K562 (cell line): ENCODE results near the gene LTO1. TPM values are rescaled to one million over a fixed set of nuclear protein-coding genes. Genes with fewer than 3 reads are reported as not detected.
A peak's percentile ranks its signal among the peaks of the same experiment; 100 is the strongest.

Experiments
- BDP1 ChIP-seq: IDR thresholded peaks from 3 replicates; pipeline ENCODE4 v1.6.1; 2011; ENCODE audit not compliant: insufficient read length, insufficient read depth
- JUN ChIP-seq, 2 experiments: sonication (generic) in 1 of 2; formaldehyde crosslinking in 1 of 2; IDR thresholded peaks; 2 replicates each; pipeline versions ENCODE4 v1.6.1 to v1.8.0; 2012 to 2022; ENCODE audit warnings: borderline replicate concordance in 2 of 2, mild to moderate bottlenecking in 2 of 2, improper control_type of control experiment in 1 of 2, low read depth in 1 of 2, low read length in 1 of 2, missing genetic modification reagents in 1 of 2
- NFIC ChIP-seq: fragments of 450-650 bp; IDR thresholded peaks from 2 replicates; pipeline ENCODE4 v1.6.1; 2017; ENCODE audit warnings: mild to moderate bottlenecking, inconsistent platforms
- PHTF2 ChIP-seq: fragments of 250-450 bp; sonication (Bioruptor Pico); IDR thresholded peaks from 2 replicates; pipeline ENCODE4 v1.5.0; 2021; ENCODE audit warnings: mild to moderate bottlenecking
- POLR2A ChIP-seq: fragments of 450-650 bp; conservative IDR thresholded peaks from 2 replicates; pipeline ENCODE4 v1.6.1; 2016
- SMARCA5 ChIP-seq: fragments of 450-650 bp; IDR thresholded peaks from 2 replicates; pipeline ENCODE4 v1.6.1; 2016
- ZNF224 ChIP-seq: sonication (generic); formaldehyde crosslinking; IDR thresholded peaks from 2 replicates; pipeline ENCODE4 v1.8.0; 2022; ENCODE audit warnings: mild to moderate bottlenecking, missing genetic modification reagents
- polyA plus RNA-seq, 8 experiments: library from polyadenylated mRNA; depleted of rRNA in 4 of 8; stranded (reverse) in 5 of 8; unstranded in 3 of 8; fragments of >200 nt; fragmentation: Nextera tagmentation in 2 of 8; fragmentation: Illumina TruSeq in 1 of 8; extraction: Ambion mirVana in 2 of 8; extraction: Trizol in 1 of 8; gene quantifications; 2 replicates each; pipeline versions ENCODE4 v1.2.1 to v1.2.3, GENCODE V29; 2011 to 2014; ENCODE audit warnings: inconsistent platforms in 1 of 8, missing spikeins in 1 of 8
- total RNA-seq, 7 experiments: library from RNA; depleted of rRNA in 6 of 7; stranded (reverse); fragments of >200 nt in 6 of 7; fragmentation: Illumina TruSeq in 2 of 7; extraction: Trizol in 2 of 7; gene quantifications; 2 replicates each; pipeline versions ENCODE4 v1.2.1 to v1.2.3, GENCODE V29; 2011 to 2021; ENCODE audit warnings: low replicate concordance in 1 of 7
- TF ChIP-seq, protein P1 (sequence below), 2 experiments: fragments of 450-650 bp in 1 of 2; sonication (generic) in 1 of 2; formaldehyde crosslinking in 1 of 2; IDR thresholded peaks; 2 replicates each; pipeline versions ENCODE4 v1.7.1 to v1.9.0; 2016 to 2022; ENCODE audit warnings: inconsistent platforms in 1 of 2, mild to moderate bottlenecking in 1 of 2, missing genetic modification reagents in 1 of 2
- TF ChIP-seq, protein P2 (sequence below), 2 experiments: fragments of 450-650 bp; formaldehyde crosslinking in 1 of 2; IDR thresholded peaks; 2 replicates each; pipeline versions ENCODE4 v1.4.0 to v1.6.1; 2014 to 2020; ENCODE audit warnings: mild to moderate bottlenecking in 2 of 2, borderline replicate concordance in 1 of 2, low read depth in 1 of 2
- TF ChIP-seq, protein P3 (sequence below): fragments of 250-450 bp; sonication (Bioruptor Pico); IDR thresholded peaks from 2 replicates; pipeline ENCODE4 v1.9.0; 2021; ENCODE audit warnings: mild to moderate bottlenecking

LTO1 gene
- total and polyA plus RNA-seq, 9 of the 15 experiments (the other 6 are each of a cell fraction or from before 2014, with no cell fraction given): 2.6 to 43.4 (median 19.1) TPM

DNA sequence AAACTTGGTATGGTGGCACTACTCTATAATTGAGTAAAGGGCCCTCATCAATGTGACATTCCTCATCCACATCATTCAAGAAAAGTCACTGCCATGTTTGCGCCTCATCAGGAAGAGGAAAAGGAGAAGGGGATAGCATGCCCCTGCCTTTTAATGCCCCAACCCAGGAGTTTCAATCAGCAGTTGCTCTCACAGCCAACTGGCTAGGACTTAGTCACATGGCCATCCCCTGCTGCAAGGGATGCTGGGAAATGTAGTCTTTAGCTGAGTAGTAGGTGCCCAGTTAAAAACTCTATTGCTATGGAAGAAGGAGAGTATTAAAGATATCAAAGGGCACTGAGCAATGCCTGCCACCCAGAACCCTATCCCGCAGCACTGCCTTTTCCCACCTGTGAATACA, 45.1 kb downstream of the LTO1 start (continued):
- TF ChIP-seq, protein P1, sequence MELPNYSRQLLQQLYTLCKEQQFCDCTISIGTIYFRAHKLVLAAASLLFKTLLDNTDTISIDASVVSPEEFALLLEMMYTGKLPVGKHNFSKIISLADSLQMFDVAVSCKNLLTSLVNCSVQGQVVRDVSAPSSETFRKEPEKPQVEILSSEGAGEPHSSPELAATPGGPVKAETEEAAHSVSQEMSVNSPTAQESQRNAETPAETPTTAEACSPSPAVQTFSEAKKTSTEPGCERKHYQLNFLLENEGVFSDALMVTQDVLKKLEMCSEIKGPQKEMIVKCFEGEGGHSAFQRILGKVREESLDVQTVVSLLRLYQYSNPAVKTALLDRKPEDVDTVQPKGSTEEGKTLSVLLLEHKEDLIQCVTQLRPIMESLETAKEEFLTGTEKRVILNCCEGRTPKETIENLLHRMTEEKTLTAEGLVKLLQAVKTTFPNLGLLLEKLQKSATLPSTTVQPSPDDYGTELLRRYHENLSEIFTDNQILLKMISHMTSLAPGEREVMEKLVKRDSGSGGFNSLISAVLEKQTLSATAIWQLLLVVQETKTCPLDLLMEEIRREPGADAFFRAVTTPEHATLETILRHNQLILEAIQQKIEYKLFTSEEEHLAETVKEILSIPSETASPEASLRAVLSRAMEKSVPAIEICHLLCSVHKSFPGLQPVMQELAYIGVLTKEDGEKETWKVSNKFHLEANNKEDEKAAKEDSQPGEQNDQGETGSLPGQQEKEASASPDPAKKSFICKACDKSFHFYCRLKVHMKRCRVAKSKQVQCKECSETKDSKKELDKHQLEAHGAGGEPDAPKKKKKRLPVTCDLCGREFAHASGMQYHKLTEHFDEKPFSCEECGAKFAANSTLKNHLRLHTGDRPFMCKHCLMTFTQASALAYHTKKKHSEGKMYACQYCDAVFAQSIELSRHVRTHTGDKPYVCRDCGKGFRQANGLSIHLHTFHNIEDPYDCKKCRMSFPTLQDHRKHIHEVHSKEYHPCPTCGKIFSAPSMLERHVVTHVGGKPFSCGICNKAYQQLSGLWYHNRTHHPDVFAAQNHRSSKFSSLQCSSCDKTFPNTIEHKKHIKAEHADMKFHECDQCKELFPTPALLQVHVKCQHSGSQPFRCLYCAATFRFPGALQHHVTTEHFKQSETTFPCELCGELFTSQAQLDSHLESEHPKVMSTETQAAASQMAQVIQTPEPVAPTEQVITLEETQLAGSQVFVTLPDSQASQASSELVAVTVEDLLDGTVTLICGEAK (IDR thresholded peaks at IDR 0.05): no peak
- TF ChIP-seq, protein P1 (CRISPR knock-in tag; IDR thresholded peaks at IDR 0.05): no peak
- TF ChIP-seq, protein P2, sequence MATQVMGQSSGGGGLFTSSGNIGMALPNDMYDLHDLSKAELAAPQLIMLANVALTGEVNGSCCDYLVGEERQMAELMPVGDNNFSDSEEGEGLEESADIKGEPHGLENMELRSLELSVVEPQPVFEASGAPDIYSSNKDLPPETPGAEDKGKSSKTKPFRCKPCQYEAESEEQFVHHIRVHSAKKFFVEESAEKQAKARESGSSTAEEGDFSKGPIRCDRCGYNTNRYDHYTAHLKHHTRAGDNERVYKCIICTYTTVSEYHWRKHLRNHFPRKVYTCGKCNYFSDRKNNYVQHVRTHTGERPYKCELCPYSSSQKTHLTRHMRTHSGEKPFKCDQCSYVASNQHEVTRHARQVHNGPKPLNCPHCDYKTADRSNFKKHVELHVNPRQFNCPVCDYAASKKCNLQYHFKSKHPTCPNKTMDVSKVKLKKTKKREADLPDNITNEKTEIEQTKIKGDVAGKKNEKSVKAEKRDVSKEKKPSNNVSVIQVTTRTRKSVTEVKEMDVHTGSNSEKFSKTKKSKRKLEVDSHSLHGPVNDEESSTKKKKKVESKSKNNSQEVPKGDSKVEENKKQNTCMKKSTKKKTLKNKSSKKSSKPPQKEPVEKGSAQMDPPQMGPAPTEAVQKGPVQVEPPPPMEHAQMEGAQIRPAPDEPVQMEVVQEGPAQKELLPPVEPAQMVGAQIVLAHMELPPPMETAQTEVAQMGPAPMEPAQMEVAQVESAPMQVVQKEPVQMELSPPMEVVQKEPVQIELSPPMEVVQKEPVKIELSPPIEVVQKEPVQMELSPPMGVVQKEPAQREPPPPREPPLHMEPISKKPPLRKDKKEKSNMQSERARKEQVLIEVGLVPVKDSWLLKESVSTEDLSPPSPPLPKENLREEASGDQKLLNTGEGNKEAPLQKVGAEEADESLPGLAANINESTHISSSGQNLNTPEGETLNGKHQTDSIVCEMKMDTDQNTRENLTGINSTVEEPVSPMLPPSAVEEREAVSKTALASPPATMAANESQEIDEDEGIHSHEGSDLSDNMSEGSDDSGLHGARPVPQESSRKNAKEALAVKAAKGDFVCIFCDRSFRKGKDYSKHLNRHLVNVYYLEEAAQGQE (IDR thresholded peaks at IDR 0.05; ENCODE audit: borderline replicate concordance): peak; percentile 36; the same call in 1 of the 2 replicates
- TF ChIP-seq, protein P2 (CRISPR knock-in tag; IDR thresholded peaks at IDR 0.05; ENCODE audit: low read depth): no peak
- TF ChIP-seq ZNF224 (CRISPR knock-in tag) (no peak), PHTF2 (no peak), POLR2A (no peak), BDP1 (no peak), SMARCA5 (no peak), JUN (IDR thresholded peaks at IDR 0.05; ENCODE audit: borderline replicate concordance, low read depth, low read length) (no peak), JUN (CRISPR knock-in tag; IDR thresholded peaks at IDR 0.05; ENCODE audit: borderline replicate concordance) (no peak), NFIC (no peak)
- TF ChIP-seq, protein P3, sequence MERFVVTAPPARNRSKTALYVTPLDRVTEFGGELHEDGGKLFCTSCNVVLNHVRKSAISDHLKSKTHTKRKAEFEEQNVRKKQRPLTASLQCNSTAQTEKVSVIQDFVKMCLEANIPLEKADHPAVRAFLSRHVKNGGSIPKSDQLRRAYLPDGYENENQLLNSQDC: no peak
